SKM-1 treated with dmso at 0.1 percent for 144 hours (cell line): ENCODE results near the gene NIN.

ENCODE experiments used
- DNase-seq: peaks from one replicate; lab custom pipeline; 2025; ENCODE audit not compliant: unreplicated experiment; lab: John Stamatoyannopoulos, UW

The NIN gene

DNA sequence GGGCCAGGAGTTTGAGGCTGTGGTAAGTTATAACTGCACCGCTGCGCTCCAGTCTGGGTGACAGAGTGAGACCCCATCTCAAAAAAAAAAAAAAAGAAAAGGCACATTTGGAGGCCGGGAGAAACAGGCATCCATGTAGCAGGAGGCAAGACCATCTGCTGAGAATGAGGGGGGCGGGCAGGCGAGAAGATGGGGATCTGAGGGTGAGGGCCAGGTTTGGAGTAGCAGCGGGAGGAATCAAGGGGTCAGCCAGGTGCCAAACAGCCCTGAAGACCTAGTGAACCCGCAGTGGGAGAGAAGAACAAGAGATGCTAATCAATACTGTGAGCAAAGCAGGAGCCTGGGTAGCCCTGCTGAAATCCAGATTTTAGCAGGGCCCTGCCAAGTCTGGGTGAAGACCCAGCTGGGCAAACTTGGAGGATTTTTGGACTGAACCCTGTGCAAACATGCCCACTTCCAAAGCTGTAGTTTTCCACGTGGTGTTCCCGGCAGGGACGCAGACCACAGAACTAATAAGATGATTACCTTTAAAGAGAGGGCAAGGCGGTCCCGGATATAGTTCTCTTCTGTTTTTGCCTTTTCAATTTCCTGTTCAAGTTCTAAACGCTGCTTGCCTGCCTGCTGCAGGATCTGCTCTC lies 61.0 kb downstream of the NIN start:
- no peak for DNase-seq

DNA sequence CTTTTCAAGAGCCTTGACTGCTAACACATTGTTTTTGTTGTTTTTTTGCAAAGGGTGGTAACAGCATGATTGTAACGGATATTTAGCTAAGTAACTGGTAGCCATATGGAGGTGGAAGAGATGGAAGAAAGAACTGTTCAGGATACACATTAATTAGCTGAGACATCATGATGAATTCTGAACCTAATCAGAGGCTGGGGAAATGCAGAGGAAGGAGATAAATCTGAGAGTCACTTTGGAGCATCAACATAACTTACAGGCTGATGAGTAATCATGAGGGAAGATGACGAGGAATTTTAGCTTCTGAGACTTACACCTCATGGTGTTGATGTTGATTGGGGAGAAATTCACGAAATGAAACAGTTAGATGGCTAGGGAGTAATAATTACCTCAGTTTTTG lies 62.3 kb downstream of the NIN start:
- no peak for DNase-seq

- no peak for DNase-seq
These were observed 64.5 kb downstream of the NIN start for GRCh38 chr14:50766338-50766886.

DNA sequence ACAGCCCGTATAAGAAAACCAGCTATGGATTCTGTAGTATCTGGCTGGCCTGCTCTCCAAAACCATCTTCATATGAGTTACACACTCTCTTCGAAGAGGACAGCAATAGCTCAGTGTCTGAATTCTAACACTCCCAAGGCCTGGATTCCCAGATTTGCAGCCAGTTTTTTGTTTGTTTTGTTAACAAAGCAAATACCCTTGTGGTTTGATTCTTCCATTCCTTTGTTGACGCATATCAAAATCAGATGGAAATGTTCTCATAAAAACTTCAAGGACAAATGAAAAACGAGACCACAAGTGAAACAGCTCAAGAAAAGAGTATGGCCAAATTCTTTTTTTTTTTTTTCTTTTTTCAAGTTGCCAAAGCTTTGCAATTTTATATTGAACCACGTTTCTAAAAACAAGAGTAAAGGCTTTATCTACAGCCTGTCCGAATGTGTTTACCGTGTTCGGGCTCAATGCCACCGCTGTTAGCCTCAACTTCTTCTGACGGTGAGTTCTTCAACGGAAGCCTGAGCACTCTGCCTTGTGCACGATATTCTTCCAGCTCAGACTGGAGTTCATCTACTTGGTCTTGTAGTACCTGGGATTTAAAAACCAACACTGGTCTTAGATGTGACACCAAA lies 67.5 kb downstream of the NIN start:
- DNase-seq, result no peak

DNA sequence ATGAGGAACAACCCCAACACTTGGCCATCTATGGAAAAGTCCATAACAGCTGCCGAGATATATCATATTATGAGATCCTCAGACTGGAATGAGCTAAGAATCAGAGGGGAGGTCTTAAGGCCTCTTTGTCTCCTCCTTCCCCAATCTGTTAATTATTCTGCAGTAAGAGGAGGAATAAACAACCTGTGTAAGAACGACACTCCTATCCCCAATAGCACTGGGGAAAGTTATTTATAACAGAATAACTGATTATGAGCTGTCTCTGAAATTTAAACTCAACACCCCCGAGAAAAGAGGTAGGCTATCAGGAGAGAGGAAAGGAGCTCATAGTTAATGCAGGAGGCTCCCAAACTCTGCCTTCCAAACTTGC lies 68.0 kb downstream of the NIN start:
- no peak for DNase-seq

DNA sequence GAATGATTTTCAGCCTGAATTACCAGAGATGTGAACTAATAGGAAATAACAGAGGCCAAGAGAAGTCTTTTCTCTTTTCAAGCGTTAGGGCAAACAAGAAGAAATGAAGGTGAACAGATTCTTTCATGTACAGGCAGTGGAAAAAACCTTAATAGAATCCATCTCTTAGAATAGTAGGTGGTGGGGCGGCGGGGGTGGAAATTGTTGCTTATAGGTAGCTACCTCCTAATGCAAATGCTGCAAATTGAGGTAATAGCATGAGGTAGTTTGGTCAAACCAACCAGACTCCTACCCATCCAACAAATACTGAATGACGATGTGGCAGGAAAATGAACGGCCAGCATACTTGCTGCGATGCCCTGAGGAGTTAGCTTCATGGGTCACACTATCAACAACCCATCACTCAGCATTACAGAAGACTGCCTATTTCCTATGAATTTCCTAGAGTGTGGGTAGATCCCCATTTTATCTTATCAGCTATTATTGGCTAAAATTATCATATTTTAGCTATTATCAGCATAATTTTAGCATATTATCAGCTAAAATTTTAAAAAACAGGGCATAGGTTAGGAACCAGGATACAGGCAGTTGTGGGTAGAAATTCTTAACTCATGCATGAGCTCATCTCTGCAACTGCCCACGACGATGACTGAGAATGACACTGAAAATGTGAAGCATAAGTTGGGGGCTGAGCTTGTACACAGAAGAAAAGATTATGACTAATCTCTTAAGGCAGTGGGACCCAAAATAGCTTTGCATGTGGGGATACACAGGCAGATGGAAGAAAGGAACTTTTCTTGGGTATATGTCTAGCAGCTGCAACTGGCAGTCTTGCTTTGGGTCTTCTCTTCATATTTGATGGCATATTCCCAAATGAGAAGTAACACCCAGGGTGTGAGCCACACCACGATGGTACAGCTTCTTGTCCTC lies 68.7 kb downstream of the NIN start:
- DNase-seq, result no peak

- DNase-seq, result no peak
These were observed 71.0 kb downstream of the NIN start for GRCh38 chr14:50759800-50760543.

- no peak for DNase-seq
These were observed 72.0 kb downstream of the NIN start for GRCh38 chr14:50758945-50759344.

GRCh38 chr14:50758305-50758704 lies 72.7 kb downstream of the NIN start:
- DNase-seq, result no peak

DNA sequence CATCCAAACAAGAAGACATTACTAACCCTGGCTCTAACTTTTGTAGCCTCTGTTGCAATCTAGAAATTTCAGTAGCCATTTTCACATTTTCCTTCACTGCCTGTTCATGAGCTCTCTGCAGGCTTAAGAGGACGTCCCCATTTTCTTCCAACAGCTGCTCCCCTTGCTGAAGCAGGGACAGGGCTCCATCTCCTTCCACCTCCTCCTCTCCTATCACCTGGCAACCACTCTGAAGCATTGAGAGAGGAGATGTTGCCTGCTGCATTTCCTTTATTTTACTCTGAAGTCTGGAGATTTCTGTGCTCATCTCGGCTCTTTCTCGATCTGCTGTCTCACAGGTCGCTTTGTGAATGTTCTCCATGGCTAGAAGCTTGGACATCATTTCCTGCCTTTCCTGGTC lies 73.3 kb downstream of the NIN start:
- no peak for DNase-seq

DNA sequence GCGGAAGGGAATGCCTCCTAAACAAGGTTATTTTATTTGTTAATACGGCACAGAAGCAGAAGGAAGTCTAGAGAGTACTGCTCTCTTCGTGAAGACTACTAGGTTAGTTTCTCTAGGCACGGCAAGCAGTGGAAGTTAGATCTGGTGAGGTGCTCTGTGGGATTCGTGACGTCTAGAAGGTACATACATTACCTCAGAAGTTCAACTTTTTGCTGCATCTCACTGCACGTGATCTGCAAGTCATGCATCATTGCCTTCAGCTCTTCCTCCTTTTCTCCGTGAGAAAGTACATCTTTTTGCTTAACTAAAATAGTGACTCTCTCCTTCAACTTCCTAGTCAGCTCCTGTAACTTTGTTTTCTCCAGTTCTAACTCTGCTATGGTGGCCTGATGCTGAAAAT lies 74.7 kb downstream of the NIN start:
- no peak for DNase-seq

- DNase-seq, result no peak
These were observed 80.6 kb downstream of the NIN start for GRCh38 chr14:50750323-50750722.

- DNase-seq, result no peak
These were observed 85.4 kb downstream of the NIN start for GRCh38 chr14:50745401-50746058.

- no peak for DNase-seq
These were observed 86.7 kb downstream of the NIN start for GRCh38 chr14:50744231-50744630.

DNA sequence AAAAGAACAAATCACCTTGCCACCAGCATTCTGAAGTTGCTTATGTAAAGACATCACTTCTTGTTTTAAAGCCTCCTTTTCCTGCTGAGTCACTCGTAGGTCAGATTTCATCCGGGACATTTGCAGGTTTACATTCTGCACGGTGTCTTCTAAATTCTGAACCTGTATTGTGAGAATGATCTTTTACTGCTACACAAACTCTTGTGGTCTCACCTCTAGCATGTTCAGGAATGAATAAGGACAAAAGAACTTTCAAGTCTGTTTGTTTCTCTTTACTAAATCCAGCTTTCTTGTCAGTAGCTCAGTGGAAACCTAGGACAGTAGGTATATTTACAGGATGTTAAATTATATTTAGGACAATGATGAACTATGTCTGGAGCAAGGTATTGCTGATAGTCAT lies 89.4 kb downstream of the NIN start:
- DNase-seq, result no peak

DNA sequence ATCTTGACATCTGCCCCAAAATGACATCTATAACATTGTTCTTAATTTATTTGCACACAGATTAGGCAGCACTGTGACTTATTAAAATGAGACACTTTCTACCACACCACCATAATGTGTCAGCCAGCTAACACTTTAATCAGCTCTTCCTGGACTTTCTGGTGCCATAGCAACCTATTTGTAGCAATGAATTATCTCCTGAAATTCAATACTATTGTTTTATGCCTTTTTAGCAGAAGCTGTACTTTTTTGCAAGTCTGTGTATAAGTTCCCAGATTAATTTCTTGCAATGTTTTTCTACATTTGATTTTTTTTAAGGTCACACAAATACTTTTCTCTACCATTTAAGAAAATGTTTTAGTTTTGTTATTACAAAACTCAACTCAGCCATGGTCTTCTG lies 90.1 kb downstream of the NIN start:
- DNase-seq, result no peak

DNA sequence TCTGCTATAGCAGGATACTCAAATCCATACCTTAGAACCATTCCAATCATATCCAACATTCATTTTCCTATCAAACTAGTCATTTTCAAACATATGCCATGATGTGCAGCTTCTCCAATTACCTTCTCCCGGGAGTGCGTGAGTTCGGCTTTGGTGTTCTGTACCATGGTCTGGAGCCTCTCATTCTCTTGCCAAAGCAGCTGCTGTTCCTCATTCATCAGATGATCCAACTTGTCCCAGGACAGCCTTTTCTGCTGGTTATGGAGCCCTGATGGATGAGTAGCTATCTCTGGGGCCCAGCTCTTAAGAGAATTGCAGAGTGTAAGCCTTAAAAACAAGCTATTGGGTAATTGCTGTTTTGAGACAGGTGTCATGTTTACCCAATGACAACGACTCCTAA lies 91.8 kb downstream of the NIN start:
- DNase-seq, result no peak

DNA sequence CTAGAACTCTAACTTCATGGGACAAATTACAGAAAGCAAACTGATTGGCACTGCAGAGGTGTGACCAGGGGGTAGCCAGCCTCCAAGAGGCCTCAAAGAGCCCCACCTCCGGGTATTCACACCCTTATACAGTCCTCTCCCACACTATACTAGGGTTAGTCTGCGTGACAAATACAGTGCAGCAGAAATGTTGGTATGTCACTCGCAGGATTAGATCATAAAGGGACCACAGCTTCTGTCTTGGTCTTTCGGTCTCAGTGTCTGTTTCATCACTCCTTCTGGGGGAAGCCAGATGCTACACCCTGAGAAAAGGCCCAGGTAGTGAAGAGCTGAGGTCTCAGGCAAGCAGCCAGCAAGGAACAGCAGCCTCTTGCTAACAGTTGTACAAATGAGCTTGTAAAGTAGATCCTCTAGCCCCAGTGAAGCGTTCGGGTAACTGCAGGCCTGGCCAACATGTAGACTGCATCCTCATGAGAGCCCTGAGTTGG lies 94.0 kb downstream of the NIN start:
- no peak for DNase-seq

DNA sequence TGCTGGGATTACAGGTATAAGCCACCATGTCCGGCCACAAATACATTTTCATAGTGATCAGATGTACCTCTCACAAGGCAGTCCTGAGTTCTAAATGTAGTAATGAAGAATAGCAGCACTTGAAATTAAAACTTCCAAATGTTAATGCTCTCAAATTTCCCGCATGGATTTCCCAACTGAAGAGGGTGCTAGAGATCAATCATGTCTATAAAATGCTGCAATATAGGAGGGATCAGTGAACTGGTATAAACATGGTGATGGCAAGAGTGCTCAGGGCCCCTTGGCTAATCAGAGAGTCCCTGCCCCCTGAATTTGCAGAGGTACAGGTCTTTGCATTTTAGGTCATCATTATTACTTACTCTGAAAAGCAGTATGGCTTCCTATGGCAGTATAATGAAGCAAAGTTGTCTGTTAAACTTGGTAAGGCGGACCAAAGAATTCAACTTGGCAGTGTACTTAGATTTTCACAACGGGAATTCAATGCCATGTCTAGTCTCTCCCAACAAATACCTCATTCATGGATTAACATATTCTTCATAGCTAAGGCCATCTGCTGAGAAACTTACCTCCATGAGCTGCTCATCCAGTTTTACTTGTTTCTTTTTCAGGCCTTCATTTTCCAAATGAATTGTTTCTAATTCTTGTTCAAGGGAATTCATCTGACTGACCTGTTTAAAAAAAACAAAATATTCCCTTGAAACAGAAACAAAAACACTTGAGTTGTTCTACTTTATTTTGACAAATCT lies 95.8 kb downstream of the NIN start:
- no peak for DNase-seq

DNA sequence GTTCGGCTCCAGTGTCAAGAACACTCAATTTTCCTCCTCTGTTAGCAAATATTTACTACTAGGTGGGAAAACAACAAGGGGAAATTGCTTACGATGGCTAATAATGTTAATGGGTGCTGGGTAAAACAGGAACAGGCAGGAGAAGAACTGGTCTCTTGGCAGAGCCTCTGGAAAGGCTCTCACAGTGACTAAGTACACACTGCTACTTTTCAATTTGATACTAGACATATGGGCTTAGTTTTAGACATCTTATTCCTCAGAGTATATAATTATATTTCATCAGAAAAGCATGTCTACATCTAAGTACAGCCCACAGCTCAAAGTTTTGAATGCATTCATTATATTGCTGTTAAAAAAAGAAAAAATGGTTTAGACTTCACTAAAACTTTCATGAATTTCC lies 97.5 kb downstream of the NIN start:
- no peak for DNase-seq
